ENCODE data around the gene GBA2. TPM values are rescaled to one million over a fixed set of nuclear protein-coding genes. Genes with fewer than 3 reads are reported as not detected.

GBA2 gene
- total and polyA plus RNA-seq, 2 experiments from 2014 or later, result 32.1 to 80.1 TPM

DNA sequence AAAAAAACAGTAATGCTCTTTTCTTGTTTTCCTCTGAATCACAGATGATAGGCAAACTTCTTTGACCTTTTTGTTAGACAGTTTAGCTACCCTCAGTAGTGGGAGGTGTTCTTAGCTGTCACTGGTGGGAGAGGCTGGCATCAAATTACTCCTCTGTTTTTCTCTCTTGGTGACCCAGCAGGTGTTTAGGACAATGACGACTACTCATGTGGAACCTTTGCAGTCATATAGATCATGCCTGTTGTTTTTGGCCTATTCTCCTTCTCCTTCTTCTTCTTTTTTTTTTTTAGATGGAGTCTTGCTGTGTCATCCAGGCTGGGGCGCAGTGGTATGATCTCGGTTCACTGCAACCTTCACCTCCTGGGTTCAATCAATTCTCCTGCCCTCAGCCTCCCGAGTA lies 27.0 kb upstream of the GBA2 start:
- 0 out of 2 replicates have a peak, but pooled peaks cover 4% of the 10 kb centered on the region for H4K20me1 ChIP-seq (replicated peaks; ENCODE audit: insufficient read depth)
- DNase-seq (ENCODE audit: low spot score), result no peak
- no peak overlapping the region for H3K27ac ChIP-seq (ENCODE audit: low read depth)
- no peak overlapping the region for H2AFZ ChIP-seq
- H3K27me3 Mint-ChIP-seq (ENCODE audit: insufficient read depth, low read depth, poor library complexity), result no peaks in the 10 kb centered on the region
- H3K4me1 ChIP-seq (ENCODE audit: insufficient read depth), result peaks cover 16% of the 10 kb centered on the region
- H3K4me2 ChIP-seq, result no peak overlapping the region
- 0 out of 2 replicates have a peak, but pooled peaks cover 4% of the 10 kb centered on the region for H3F3A ChIP-seq (replicated peaks; ENCODE audit: low read depth)
- peaks cover 3% of the 10 kb centered on the region; the same call in 2 of the 3 replicates for H3K36me3 Mint-ChIP-seq (ENCODE audit: low read depth)
- H3K27me3 ChIP-seq (ENCODE audit: insufficient read depth), result no peaks in the 10 kb centered on the region
- H3K4me1 Mint-ChIP-seq, result peaks cover 16% of the 10 kb centered on the region
- ATAC-seq, result peak; percentile 32; the same call in 2 of the 3 replicates
- H3K79me2 ChIP-seq (replicated peaks; ENCODE audit: insufficient read depth), result no peaks in the 10 kb centered on the region
- H3K4me3 ChIP-seq, result no peak overlapping the region
- H3K9me2 ChIP-seq (ENCODE audit: insufficient read depth), result no peaks in the 10 kb centered on the region
- no peaks in the 10 kb centered on the region for H3K36me3 ChIP-seq (ENCODE audit: insufficient read depth)
- H3K9me3 Mint-ChIP-seq, result no peaks in the 10 kb centered on the region
- H3K27ac Mint-ChIP-seq, result peak overlapping the region; percentile 74; the same call in 1 of the 2 replicates
- no peak overlapping the region for H3K4me3 Mint-ChIP-seq
- TF ChIP-seq NANOG (IDR thresholded peaks at IDR 0.05; ENCODE audit: borderline replicate concordance), result no peak
- no peak for TF ChIP-seq STAT1 (IDR thresholded peaks at IDR 0.05; ENCODE audit: unreplicated experiment)
- no peak for TF ChIP-seq ZNF462 (CRISPR knock-in tag; IDR thresholded peaks at IDR 0.05)
- no peak for TF ChIP-seq ZNF331 (CRISPR knock-in tag; IDR thresholded peaks at IDR 0.05; ENCODE audit: low read depth)
- no peak for TF ChIP-seq CREB1 (CRISPR knock-in tag; IDR thresholded peaks at IDR 0.05; ENCODE audit: low read depth)
- no peak for TF ChIP-seq ETS1 (IDR thresholded peaks at IDR 0.05)
- no peak for TF ChIP-seq CTCF (conservative IDR thresholded peaks at IDR 0.05; ENCODE audit: low read depth in 2 of 2)
- no peak for TF ChIP-seq JUNB (IDR thresholded peaks at IDR 0.05; ENCODE audit: unreplicated experiment)
- no peak for TF ChIP-seq EZH2phosphoT487 (IDR thresholded peaks at IDR 0.05; ENCODE audit: unreplicated experiment)
- no peak for TF ChIP-seq EZH2 (IDR thresholded peaks at IDR 0.05; ENCODE audit: low read depth, unreplicated experiment)
- TF ChIP-seq, protein P1, sequence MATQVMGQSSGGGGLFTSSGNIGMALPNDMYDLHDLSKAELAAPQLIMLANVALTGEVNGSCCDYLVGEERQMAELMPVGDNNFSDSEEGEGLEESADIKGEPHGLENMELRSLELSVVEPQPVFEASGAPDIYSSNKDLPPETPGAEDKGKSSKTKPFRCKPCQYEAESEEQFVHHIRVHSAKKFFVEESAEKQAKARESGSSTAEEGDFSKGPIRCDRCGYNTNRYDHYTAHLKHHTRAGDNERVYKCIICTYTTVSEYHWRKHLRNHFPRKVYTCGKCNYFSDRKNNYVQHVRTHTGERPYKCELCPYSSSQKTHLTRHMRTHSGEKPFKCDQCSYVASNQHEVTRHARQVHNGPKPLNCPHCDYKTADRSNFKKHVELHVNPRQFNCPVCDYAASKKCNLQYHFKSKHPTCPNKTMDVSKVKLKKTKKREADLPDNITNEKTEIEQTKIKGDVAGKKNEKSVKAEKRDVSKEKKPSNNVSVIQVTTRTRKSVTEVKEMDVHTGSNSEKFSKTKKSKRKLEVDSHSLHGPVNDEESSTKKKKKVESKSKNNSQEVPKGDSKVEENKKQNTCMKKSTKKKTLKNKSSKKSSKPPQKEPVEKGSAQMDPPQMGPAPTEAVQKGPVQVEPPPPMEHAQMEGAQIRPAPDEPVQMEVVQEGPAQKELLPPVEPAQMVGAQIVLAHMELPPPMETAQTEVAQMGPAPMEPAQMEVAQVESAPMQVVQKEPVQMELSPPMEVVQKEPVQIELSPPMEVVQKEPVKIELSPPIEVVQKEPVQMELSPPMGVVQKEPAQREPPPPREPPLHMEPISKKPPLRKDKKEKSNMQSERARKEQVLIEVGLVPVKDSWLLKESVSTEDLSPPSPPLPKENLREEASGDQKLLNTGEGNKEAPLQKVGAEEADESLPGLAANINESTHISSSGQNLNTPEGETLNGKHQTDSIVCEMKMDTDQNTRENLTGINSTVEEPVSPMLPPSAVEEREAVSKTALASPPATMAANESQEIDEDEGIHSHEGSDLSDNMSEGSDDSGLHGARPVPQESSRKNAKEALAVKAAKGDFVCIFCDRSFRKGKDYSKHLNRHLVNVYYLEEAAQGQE (IDR thresholded peaks at IDR 0.05; ENCODE audit: unreplicated experiment), result no peak
- no peak for TF ChIP-seq POLR2AphosphoS5 (IDR thresholded peaks at IDR 0.05; ENCODE audit: low read depth)
- no peak for TF ChIP-seq ZNF114 (CRISPR knock-in tag; IDR thresholded peaks at IDR 0.05)

Data from GM23338 (cell line).